Testis (tissue), 2 donors: ENCODE data around the gene OXCT1.

Source experiments
- POLR2A ChIP-seq: fragments of 450-650 bp; IDR thresholded peaks from one replicate; pipeline ENCODE4 v1.6.1; 2017; ENCODE audit warnings: antibody characterized with exemption, mild to moderate bottlenecking, moderate library complexity
- TF ChIP-seq, protein P1 (sequence below), 3 experiments: fragments of 450-650 bp in 2 of 3; fragments of 200-600 bp in 1 of 3; sonication (generic) in 1 of 3; IDR thresholded peaks; one replicate each; pipeline ENCODE4 v1.5.1; 2016 to 2019; ENCODE audit warnings: antibody characterized with exemption in 3 of 3, mild to moderate bottlenecking in 2 of 3, moderate library complexity in 1 of 3

DNA sequence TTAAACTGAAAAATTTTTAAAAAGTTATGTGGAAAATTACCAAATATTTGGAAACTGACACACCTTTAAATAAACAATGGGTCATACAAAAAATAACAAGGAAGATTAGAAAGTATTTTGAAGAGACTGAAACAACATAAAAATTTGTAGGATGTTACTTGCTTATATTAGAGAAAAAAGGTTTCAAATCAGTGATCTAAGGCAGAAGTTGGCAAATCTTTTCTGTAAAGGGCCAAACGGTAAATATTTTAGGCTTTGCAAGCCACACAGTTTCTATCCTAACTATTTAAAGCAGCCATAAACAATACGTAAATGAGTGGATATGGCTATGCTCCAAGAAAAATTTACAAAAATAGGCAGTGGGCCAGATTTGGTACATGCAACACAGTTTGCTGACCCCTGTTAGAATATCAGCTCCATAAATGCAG, 81.3 kb downstream of the OXCT1 start:
- TF ChIP-seq, protein P1, sequence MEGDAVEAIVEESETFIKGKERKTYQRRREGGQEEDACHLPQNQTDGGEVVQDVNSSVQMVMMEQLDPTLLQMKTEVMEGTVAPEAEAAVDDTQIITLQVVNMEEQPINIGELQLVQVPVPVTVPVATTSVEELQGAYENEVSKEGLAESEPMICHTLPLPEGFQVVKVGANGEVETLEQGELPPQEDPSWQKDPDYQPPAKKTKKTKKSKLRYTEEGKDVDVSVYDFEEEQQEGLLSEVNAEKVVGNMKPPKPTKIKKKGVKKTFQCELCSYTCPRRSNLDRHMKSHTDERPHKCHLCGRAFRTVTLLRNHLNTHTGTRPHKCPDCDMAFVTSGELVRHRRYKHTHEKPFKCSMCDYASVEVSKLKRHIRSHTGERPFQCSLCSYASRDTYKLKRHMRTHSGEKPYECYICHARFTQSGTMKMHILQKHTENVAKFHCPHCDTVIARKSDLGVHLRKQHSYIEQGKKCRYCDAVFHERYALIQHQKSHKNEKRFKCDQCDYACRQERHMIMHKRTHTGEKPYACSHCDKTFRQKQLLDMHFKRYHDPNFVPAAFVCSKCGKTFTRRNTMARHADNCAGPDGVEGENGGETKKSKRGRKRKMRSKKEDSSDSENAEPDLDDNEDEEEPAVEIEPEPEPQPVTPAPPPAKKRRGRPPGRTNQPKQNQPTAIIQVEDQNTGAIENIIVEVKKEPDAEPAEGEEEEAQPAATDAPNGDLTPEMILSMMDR (IDR thresholded peaks at IDR 0.05) = no peak
- TF ChIP-seq POLR2A = no peak
